ENCODE measurements around the gene TTC39B. TPM values are rescaled to one million over a fixed set of nuclear protein-coding genes. Genes with fewer than 3 reads are reported as not detected.
"Not testable (repeated sequence)": the region's sequence is repeated elsewhere in the genome, so short reads cannot be mapped to it uniquely, and the experiment has no call there.

TTC39B gene
- total RNA-seq, 2 donors from 2014 or later: 53.5 to 69.5 TPM

GRCh38 chr9:15332939-15333338 is 25.9 kb upstream of the TTC39B start:
- Histone ChIP-seq H3K27me3 (ENCODE audit: control insufficient read depth, insufficient read depth, low read length, poor library complexity, severe bottlenecking) (no peaks in the 10 kb centered on the region), H3K27ac (ENCODE audit: low read depth, low read length) (no peak overlapping the region), H3K36me3 (ENCODE audit: control insufficient read depth, insufficient read depth, low read length) (no peaks in the 10 kb centered on the region), H3K9me3 (ENCODE audit: control insufficient read depth, low read length) (peaks cover 30% of the 10 kb centered on the region), H3K4me3 (ENCODE audit: low read length) (peak overlapping the region; percentile 58), H3K4me1 (ENCODE audit: control insufficient read depth, insufficient read depth, low read length) (peaks cover 5% of the 10 kb centered on the region), H3K9ac (ENCODE audit: extremely low read depth, low read length, poor library complexity, severe bottlenecking) (no peak overlapping the region)
- 90 to 91% methylated on average over 2 of the region's 2 CpGs for WGBS, 2 experiments (ENCODE audit: insufficient coverage in 1 of 2, insufficient read length in 1 of 2)
- Mint-ChIP-seq H3K9me3 (peaks cover 39% of the 10 kb centered on the region), H3K36me3 (ENCODE audit: low read depth) (peaks cover 4% of the 10 kb centered on the region), H3K27me3 (ENCODE audit: insufficient read depth) (no peaks in the 10 kb centered on the region), H3K4me3 (no peak overlapping the region), H3K27ac (peak overlapping the region; percentile 6), H3K4me1 (peaks cover 27% of the 10 kb centered on the region)
- no peak for TF ChIP-seq CTCF (conservative IDR thresholded peaks at IDR 0.05)
- DNase-seq: no peak

- H3K9me3 Mint-ChIP-seq: peaks cover 53% of the 10 kb centered on the region
- Histone ChIP-seq H3K4me3 (ENCODE audit: low read length) (peak overlapping the region; percentile 43), H3K9me3 (ENCODE audit: control insufficient read depth, low read length) (peaks cover 31% of the 10 kb centered on the region), H3K9ac (ENCODE audit: extremely low read depth, low read length, poor library complexity, severe bottlenecking) (no peak overlapping the region), H3K4me1 (ENCODE audit: control insufficient read depth, insufficient read depth, low read length) (peaks cover 5% of the 10 kb centered on the region), H3K27me3 (ENCODE audit: control insufficient read depth, insufficient read depth, low read length, poor library complexity, severe bottlenecking) (no peaks in the 10 kb centered on the region), H3K36me3 (ENCODE audit: control insufficient read depth, insufficient read depth, low read length) (no peaks in the 10 kb centered on the region), H3K27ac (ENCODE audit: low read depth, low read length) (no peak overlapping the region)
- DNase-seq: no peak
- peaks cover 21% of the 10 kb centered on the region for H3K4me1 Mint-ChIP-seq
- peaks cover 8% of the 10 kb centered on the region for H3K36me3 Mint-ChIP-seq (ENCODE audit: low read depth)
- no peak overlapping the region for H3K27ac Mint-ChIP-seq
- no peak overlapping the region for H3K4me3 Mint-ChIP-seq
- TF ChIP-seq CTCF (conservative IDR thresholded peaks at IDR 0.05): no peak
- 94% methylated on average over 4 of the region's 4 CpGs for WGBS, 2 experiments (ENCODE audit: insufficient coverage in 1 of 2, insufficient read length in 1 of 2)
- H3K27me3 Mint-ChIP-seq (ENCODE audit: insufficient read depth): no peaks in the 10 kb centered on the region
Observed at GRCh38 chr9:15329539-15330109, 22.6 kb upstream of the TTC39B start.

GRCh38 chr9:15328946-15329345 is 21.9 kb upstream of the TTC39B start:
- no peak overlapping the region for H3K27ac ChIP-seq (ENCODE audit: low read depth, low read length)
- no peaks in the 10 kb centered on the region for H3K27me3 ChIP-seq (ENCODE audit: control insufficient read depth, insufficient read depth, low read length, poor library complexity, severe bottlenecking)
- no peak overlapping the region for H3K4me3 ChIP-seq (ENCODE audit: low read length)
- WGBS, 2 experiments (ENCODE audit: insufficient coverage in 1 of 2, insufficient read length in 1 of 2): 80 to 98% methylated on average over 1 of the region's 1 CpG
- Mint-ChIP-seq H3K4me1 (peaks cover 17% of the 10 kb centered on the region), H3K4me3 (no peak overlapping the region), H3K9me3 (peaks cover 60% of the 10 kb centered on the region), H3K36me3 (ENCODE audit: low read depth) (peaks cover 8% of the 10 kb centered on the region), H3K27ac (no peak overlapping the region), H3K27me3 (ENCODE audit: insufficient read depth) (no peaks in the 10 kb centered on the region)
- H3K9ac ChIP-seq (ENCODE audit: extremely low read depth, low read length, poor library complexity, severe bottlenecking): no peak overlapping the region
- DNase-seq: no peak
- no peaks in the 10 kb centered on the region for H3K36me3 ChIP-seq (ENCODE audit: control insufficient read depth, insufficient read depth, low read length)
- peaks cover 5% of the 10 kb centered on the region for H3K4me1 ChIP-seq (ENCODE audit: control insufficient read depth, insufficient read depth, low read length)
- TF ChIP-seq CTCF (conservative IDR thresholded peaks at IDR 0.05): no peak
- peaks cover 37% of the 10 kb centered on the region for H3K9me3 ChIP-seq (ENCODE audit: control insufficient read depth, low read length)

- H3K4me3 ChIP-seq (ENCODE audit: low read length); H3K27ac ChIP-seq (ENCODE audit: low read depth, low read length); DNase-seq; H3K4me3 Mint-ChIP-seq; H3K4me1 Mint-ChIP-seq; H3K27ac Mint-ChIP-seq; H3K27me3 Mint-ChIP-seq (ENCODE audit: insufficient read depth); H3K27me3 ChIP-seq (ENCODE audit: control insufficient read depth, insufficient read depth, low read length, poor library complexity, severe bottlenecking); H3K36me3 ChIP-seq (ENCODE audit: control insufficient read depth, insufficient read depth, low read length); H3K9ac ChIP-seq (ENCODE audit: extremely low read depth, low read length, poor library complexity, severe bottlenecking); H3K4me1 ChIP-seq (ENCODE audit: control insufficient read depth, insufficient read depth, low read length): not testable (repeated sequence)
- peaks cover 41% of the 10 kb centered on the region for H3K9me3 ChIP-seq (ENCODE audit: control insufficient read depth, low read length)
- 92 to 100% methylated on average over 3 of the region's 3 CpGs for WGBS, 2 experiments (ENCODE audit: insufficient coverage in 1 of 2, insufficient read length in 1 of 2)
- peaks cover 48% of the 10 kb centered on the region for H3K9me3 Mint-ChIP-seq
- peaks cover 12% of the 10 kb centered on the region for H3K36me3 Mint-ChIP-seq (ENCODE audit: low read depth)
Observed at GRCh38 chr9:15322695-15323094, 15.7 kb upstream of the TTC39B start.

- not testable (repeated sequence) for H3K4me1 ChIP-seq (ENCODE audit: control insufficient read depth, insufficient read depth, low read length); H3K27me3 ChIP-seq (ENCODE audit: control insufficient read depth, insufficient read depth, low read length, poor library complexity, severe bottlenecking); H3K4me3 Mint-ChIP-seq; DNase-seq; H3K36me3 ChIP-seq (ENCODE audit: control insufficient read depth, insufficient read depth, low read length); H3K4me1 Mint-ChIP-seq; H3K27ac ChIP-seq (ENCODE audit: low read depth, low read length); H3K9ac ChIP-seq (ENCODE audit: extremely low read depth, low read length, poor library complexity, severe bottlenecking); H3K27ac Mint-ChIP-seq; H3K36me3 Mint-ChIP-seq (ENCODE audit: low read depth); H3K4me3 ChIP-seq (ENCODE audit: low read length); H3K27me3 Mint-ChIP-seq (ENCODE audit: insufficient read depth)
- peaks cover 45% of the 10 kb centered on the region for H3K9me3 Mint-ChIP-seq
- peaks cover 30% of the 10 kb centered on the region for H3K9me3 ChIP-seq (ENCODE audit: control insufficient read depth, low read length)
- 91 to 96% methylated on average over 5 to 9 of the region's 9 CpGs for WGBS, 2 experiments (ENCODE audit: insufficient coverage in 1 of 2, insufficient read length in 1 of 2)
Observed at GRCh38 chr9:15319661-15320060, 12.6 kb upstream of the TTC39B start.

Measured in endodermal cell (in vitro differentiated cells).